Left ventricle myocardium superior (tissue), 1 donor: ENCODE data around the gene IRF2BP2. TPM values are rescaled to one million over a fixed set of nuclear protein-coding genes. Genes with fewer than 3 reads are reported as not detected.
"Not testable (repeated sequence)": the region's sequence is repeated elsewhere in the genome, so short reads cannot be mapped to it uniquely, and the experiment has no call there.

Experiments used
- ATAC-seq: fragments of 200-7000 bp; cut with Tn5 transposase; one replicate; pipeline ENCODE4 v1.9.1; 2020; ENCODE audit warnings: mild to moderate bottlenecking, moderate library complexity
- DNase-seq: peaks from one replicate; pipeline ENCODE4 v3.0.0-alpha.2; 2020
- intact Hi-C: fragments of 100-400 bp; cut with micrococcal nuclease; formaldehyde crosslinking; loops from one replicate; pipeline ENCODE4 v1.11.0; 2022
- total RNA-seq: library from RNA; stranded (reverse); fragmentation: NEBNext Ultra II Directional; extraction: Animal tissue kit (Norgen Biotek cat#: 25700); gene quantifications from one replicate; pipeline ENCODE4 v1.2.1, GENCODE V29; 2021
- donor health status: DM: no; HTN: yes; CAD: no; lungs with severe emphysema.

IRF2BP2 gene
- total RNA-seq, 1 donor from 2014 or later: 124 TPM

GRCh38 chr1:234638832-234639799 lies 29.1 kb upstream of the IRF2BP2 start:
- no peak for ATAC-seq

GRCh38 chr1:234634922-234635321 lies 24.9 kb upstream of the IRF2BP2 start:
- intact Hi-C loops, ATAC-seq, DNase-seq: not testable (repeated sequence)

More at GRCh38 chr1:234638832-234639799, 29.1 kb upstream of the IRF2BP2 start:
- no peak for DNase-seq
- intact Hi-C loops: no loop called here

- intact Hi-C loops: no loop called here
- DNase-seq (no peak), ATAC-seq (no peak)
Observed at GRCh38 chr1:234634387-234634786, 24.4 kb upstream of the IRF2BP2 start.

- intact Hi-C loops: no loop called here
Observed at GRCh38 chr1:234633246-234634003, 23.4 kb upstream of the IRF2BP2 start.

GRCh38 chr1:234632225-234632624 lies 22.2 kb upstream of the IRF2BP2 start:
- intact Hi-C loops: no loop called here
- DNase-seq: no peak
- no peak for ATAC-seq

More at GRCh38 chr1:234633246-234634003, 23.4 kb upstream of the IRF2BP2 start:
- ATAC-seq: no peak
- DNase-seq: no peak

- intact Hi-C loops: no loop called here
- DNase-seq (no peak), ATAC-seq (peak; percentile 35)
Observed at GRCh38 chr1:234631721-234632125, 21.7 kb upstream of the IRF2BP2 start.

GRCh38 chr1:234629026-234629425 lies 19.0 kb upstream of the IRF2BP2 start:
- intact Hi-C loops: loop anchor here (10.0 kb wide), 1 partner anchor 46 kb away; no protein-coding TSS in a partner anchor
- no peak for ATAC-seq
- DNase-seq: no peak

GRCh38 chr1:234628089-234628488 lies 18.1 kb upstream of the IRF2BP2 start:
- ATAC-seq: no peak
- no peak for DNase-seq
- intact Hi-C loops: loop anchor here (10.0 kb wide), 1 partner anchor 47 kb away; no protein-coding TSS in a partner anchor

GRCh38 chr1:234627009-234627950 lies 17.3 kb upstream of the IRF2BP2 start:
- DNase-seq (no peak), ATAC-seq (no peak)
- intact Hi-C loops: loop anchor here (10.0 kb wide), 1 partner anchor 48 kb away; no protein-coding TSS in a partner anchor

GRCh38 chr1:234626391-234626790 lies 16.4 kb upstream of the IRF2BP2 start:
- DNase-seq (no peak), ATAC-seq (no peak)
- intact Hi-C loops: loop anchor here (10.0 kb wide), 1 partner anchor 48 kb away; no protein-coding TSS in a partner anchor

- intact Hi-C loops: loop anchor here (10.0 kb wide), 1 partner anchor 50 kb away; no protein-coding TSS in a partner anchor
- ATAC-seq: no peak
Observed at GRCh38 chr1:234624724-234625117, 14.7 kb upstream of the IRF2BP2 start.

GRCh38 chr1:234621657-234622335 lies 11.8 kb upstream of the IRF2BP2 start:
- DNase-seq: no peak
- intact Hi-C loops: loop anchor here (10.0 kb wide), 1 partner anchor 53 kb away; no protein-coding TSS in a partner anchor
- peak; percentile 41 for ATAC-seq

More at GRCh38 chr1:234624724-234625117, 14.7 kb upstream of the IRF2BP2 start:
- DNase-seq: no peak

GRCh38 chr1:234621127-234621468 lies 11.1 kb upstream of the IRF2BP2 start:
- ATAC-seq (no peak), DNase-seq (no peak)
- intact Hi-C loops: loop anchor here (10.0 kb wide), 1 partner anchor 54 kb away; no protein-coding TSS in a partner anchor

- no peak for ATAC-seq
- DNase-seq: no peak
- intact Hi-C loops: loop anchor here (10.0 kb wide), 1 partner anchor 54 kb away; no protein-coding TSS in a partner anchor
Observed at GRCh38 chr1:234620272-234621126, 10.5 kb upstream of the IRF2BP2 start.

GRCh38 chr1:234619794-234620247 lies 9.8 kb upstream of the IRF2BP2 start:
- no peak for ATAC-seq
- DNase-seq: no peak
- intact Hi-C loops: loop anchor here (10.0 kb wide), 1 partner anchor 55 kb away; no protein-coding TSS in a partner anchor

- ATAC-seq (peak; percentile 12), DNase-seq (no peak)
- intact Hi-C loops: no loop called here
Observed at GRCh38 chr1:234619071-234619480, 9.1 kb upstream of the IRF2BP2 start.

GRCh38 chr1:234618737-234619049 lies 8.7 kb upstream of the IRF2BP2 start:
- ATAC-seq (no peak), DNase-seq (no peak)
- intact Hi-C loops: no loop called here
